GM23338 (cell line): ENCODE results near the gene CAMP. TPM values are rescaled to one million over a fixed set of nuclear protein-coding genes. Genes with fewer than 3 reads are reported as not detected.

ENCODE experiments used
- ATAC-seq: fragments of 200-7000 bp; cut with Tn5 transposase; 3 replicates; pipeline ENCODE4 v1.9.1; 2020
- DNase-seq: peaks from one replicate; pipeline ENCODE4 v3.0.0-alpha.2; 2015; ENCODE audit warnings: low spot score
- H2AFZ ChIP-seq: fragments of 200-600 bp; sonication (generic); 2 replicates; pipeline ENCODE4 v1.8.0; 2016; ENCODE audit warnings: antibody characterized with exemption, mild to moderate bottlenecking, moderate library complexity
- H3F3A ChIP-seq: fragments of 200-600 bp; sonication (generic); replicated peaks from 2 replicates; pipeline ENCODE4 v1.8.0; 2017; ENCODE audit warnings: antibody characterized with exemption, mixed run types, low read depth
- H3K27ac ChIP-seq: fragments of 200-600 bp; sonication (generic); 2 replicates; pipeline ENCODE4 v1.6.1; 2016; ENCODE audit warnings: low read depth
- H3K27me3 ChIP-seq: fragments of 200-600 bp; sonication (generic); 2 replicates; pipeline ENCODE4 v1.8.0; 2016; ENCODE audit warnings: mild to moderate bottlenecking, mixed run types, moderate library complexity; ENCODE audit not compliant: insufficient read depth
- H3K36me3 ChIP-seq: fragments of 200-600 bp; sonication (generic); 2 replicates; pipeline ENCODE4 v1.8.0; 2016; ENCODE audit warnings: mild to moderate bottlenecking; ENCODE audit not compliant: insufficient read depth
- H3K4me1 ChIP-seq: fragments of 200-600 bp; sonication (generic); 2 replicates; pipeline ENCODE4 v1.8.0; 2016; ENCODE audit warnings: mild to moderate bottlenecking, moderate library complexity; ENCODE audit not compliant: insufficient read depth
- H3K4me2 ChIP-seq: fragments of 200-600 bp; sonication (generic); 2 replicates; pipeline ENCODE4 v1.7.1; 2017; ENCODE audit warnings: mixed run types
- H3K4me3 ChIP-seq: fragments of 200-600 bp; sonication (generic); 2 replicates; pipeline ENCODE4 v1.6.1; 2016; ENCODE audit warnings: mixed run types
- H3K79me2 ChIP-seq: fragments of 200-600 bp; sonication (generic); replicated peaks from 2 replicates; pipeline ENCODE4 v1.8.0; 2017; ENCODE audit warnings: mild to moderate bottlenecking; ENCODE audit not compliant: insufficient read depth
- H3K9me2 ChIP-seq: fragments of 200-600 bp; sonication (generic); 2 replicates; pipeline ENCODE4 v1.8.0; 2017; ENCODE audit not compliant: insufficient read depth
- H4K20me1 ChIP-seq: fragments of 200-600 bp; sonication (generic); replicated peaks from 2 replicates; pipeline ENCODE4 v1.8.0; 2017; ENCODE audit warnings: mild to moderate bottlenecking; ENCODE audit not compliant: insufficient read depth
- H3K27ac Mint-ChIP-seq: 2 replicates; pipeline ENCODE4 v1.8.0; 2020; ENCODE audit warnings: inconsistent platforms, mild to moderate bottlenecking, moderate library complexity, mixed read lengths
- H3K27me3 Mint-ChIP-seq: 3 replicates; pipeline ENCODE4 v1.8.0; 2022; ENCODE audit warnings: low read depth, mild to moderate bottlenecking, moderate library complexity, mixed read lengths, inconsistent platforms; ENCODE audit not compliant: insufficient read depth, poor library complexity
- H3K36me3 Mint-ChIP-seq: 3 replicates; pipeline ENCODE4 v1.8.0; 2021; ENCODE audit warnings: low read depth, mild to moderate bottlenecking, inconsistent platforms, moderate library complexity, mixed read lengths
- H3K4me1 Mint-ChIP-seq: 3 replicates; pipeline ENCODE4 v1.8.0; 2020; ENCODE audit warnings: mild to moderate bottlenecking, inconsistent platforms, mixed read lengths
- H3K4me3 Mint-ChIP-seq: 3 replicates; pipeline ENCODE4 v1.8.0; 2021; ENCODE audit warnings: moderate library complexity, mild to moderate bottlenecking, inconsistent platforms, mixed read lengths
- H3K9me3 Mint-ChIP-seq: 3 replicates; pipeline ENCODE4 v1.8.0; 2020; ENCODE audit warnings: moderate library complexity, mild to moderate bottlenecking, inconsistent platforms, mixed read lengths
- CREB1 ChIP-seq: fragments of 250-450 bp; sonication (Bioruptor Pico); IDR thresholded peaks from 2 replicates; pipeline ENCODE4 v1.5.0; 2020; ENCODE audit warnings: low read depth, mild to moderate bottlenecking, moderate library complexity
- CTCF ChIP-seq, 2 experiments: fragments of 200-600 bp in 1 of 2; sonication (generic) in 1 of 2; conservative IDR thresholded peaks; 2 replicates each; pipeline versions ENCODE4 v1.5.1 to v1.6.1; 2016 to 2017; ENCODE audit warnings: antibody characterized with exemption in 2 of 2, low read depth in 2 of 2, mild to moderate bottlenecking in 2 of 2, moderate library complexity in 1 of 2
- ETS1 ChIP-seq: IDR thresholded peaks from 2 replicates; pipeline ENCODE4 v1.6.1; 2016; ENCODE audit warnings: antibody characterized with exemption
- EZH2 ChIP-seq: fragments of 200-600 bp; sonication (generic); IDR thresholded peaks from one replicate; pipeline ENCODE4 v1.8.0; 2017; ENCODE audit warnings: antibody characterized with exemption, mild to moderate bottlenecking, low read depth; ENCODE audit not compliant: unreplicated experiment
- EZH2phosphoT487 ChIP-seq: fragments of 200-600 bp; sonication (generic); IDR thresholded peaks from one replicate; pipeline ENCODE4 v1.8.1; 2018; ENCODE audit warnings: antibody characterized with exemption; ENCODE audit not compliant: unreplicated experiment
- JUNB ChIP-seq: IDR thresholded peaks from one replicate; pipeline ENCODE4 v1.6.1; 2016; ENCODE audit warnings: antibody characterized with exemption; ENCODE audit not compliant: unreplicated experiment
- NANOG ChIP-seq: IDR thresholded peaks from 2 replicates; pipeline ENCODE4 v1.6.1; 2016; ENCODE audit warnings: antibody characterized with exemption, borderline replicate concordance
- POLR2AphosphoS5 ChIP-seq: IDR thresholded peaks from 2 replicates; pipeline ENCODE4 v1.6.1; 2016; ENCODE audit warnings: antibody characterized with exemption, low read depth
- REST ChIP-seq: IDR thresholded peaks from one replicate; pipeline ENCODE4 v1.6.1; 2018; ENCODE audit warnings: antibody characterized with exemption; ENCODE audit not compliant: unreplicated experiment
- STAT1 ChIP-seq: IDR thresholded peaks from one replicate; pipeline ENCODE4 v1.6.1; 2016; ENCODE audit warnings: antibody characterized with exemption; ENCODE audit not compliant: unreplicated experiment
- ZNF114 ChIP-seq: fragments of 250-450 bp; sonication (Bioruptor Pico); IDR thresholded peaks from 2 replicates; pipeline ENCODE4 v1.5.0; 2020; ENCODE audit warnings: mild to moderate bottlenecking, moderate library complexity
- ZNF331 ChIP-seq: fragments of 250-450 bp; sonication (Bioruptor Pico); IDR thresholded peaks from 2 replicates; pipeline ENCODE4 v1.5.0; 2020; ENCODE audit warnings: low read depth, mild to moderate bottlenecking, moderate library complexity
- ZNF462 ChIP-seq: fragments of 250-450 bp; sonication (Bioruptor Pico); IDR thresholded peaks from 2 replicates; pipeline ENCODE4 v1.5.0; 2020; ENCODE audit warnings: mild to moderate bottlenecking, moderate library complexity
- polyA plus RNA-seq: library from polyadenylated mRNA; unstranded; fragments of >200 nt; fragmentation: Nextera tagmentation; extraction: Ambion mirVana; gene quantifications from 2 replicates; pipeline ENCODE4 v1.2.1, GENCODE V29; 2016
- total RNA-seq: library from RNA; depleted of rRNA; stranded (reverse); fragments of >200 nt; shearing (Covaris generic); gene quantifications from 2 replicates; pipeline ENCODE4 v1.2.3, GENCODE V29; 2014

Gene CAMP
- total and polyA plus RNA-seq, 2 experiments from 2014 or later, result not detected

- H3K4me3 ChIP-seq, result no peak overlapping the region
- no peak for ATAC-seq
- peaks cover 13% of the 10 kb centered on the region for H3K27me3 Mint-ChIP-seq
- no peaks in the 10 kb centered on the region for H3K4me1 Mint-ChIP-seq
- no peaks in the 10 kb centered on the region for H3K36me3 ChIP-seq
- no peak for DNase-seq
- H3K79me2 ChIP-seq, result no peaks in the 10 kb centered on the region
- no peak overlapping the region; the same call in 2 of the 3 replicates for H3K4me3 Mint-ChIP-seq
- H3K4me1 ChIP-seq, result no peaks in the 10 kb centered on the region
- no peaks in the 10 kb centered on the region for H3K27me3 ChIP-seq
- H3K9me3 Mint-ChIP-seq, result peaks cover 20% of the 10 kb centered on the region
- no peak overlapping the region for H2AFZ ChIP-seq
- H3K36me3 Mint-ChIP-seq, result peaks cover 6% of the 10 kb centered on the region
- H4K20me1 ChIP-seq, result no peaks in the 10 kb centered on the region
- H3K9me2 ChIP-seq, result no peaks in the 10 kb centered on the region
- TF ChIP-seq REST, result no peak
- no peak for TF ChIP-seq NANOG
- no peak for TF ChIP-seq CREB1
- TF ChIP-seq ETS1, result no peak
- TF ChIP-seq CTCF (conservative IDR thresholded peaks at IDR 0.05; ENCODE audit: low read depth in 2 of 2), result no peak
- TF ChIP-seq POLR2AphosphoS5, result no peak
- no peak for TF ChIP-seq EZH2
- no peak for TF ChIP-seq ZNF462
- TF ChIP-seq JUNB, result no peak
- no peak for TF ChIP-seq STAT1
- TF ChIP-seq EZH2phosphoT487, result no peak
- TF ChIP-seq ZNF331, result no peak
- TF ChIP-seq ZNF114 (CRISPR knock-in tag), result no peak
- no peaks in the 10 kb centered on the region for H3F3A ChIP-seq
- no peak overlapping the region for H3K4me2 ChIP-seq
- H3K27ac Mint-ChIP-seq, result no peak overlapping the region
- no peak overlapping the region for H3K27ac ChIP-seq
Measured at GRCh38 chr3:48209445-48209844, 13.8 kb upstream of the CAMP start.
